ENCODE data around the gene PCDH7.

- TF ChIP-seq CTCF (IDR thresholded peaks at IDR 0.05; ENCODE audit: low read depth, low read length) (no peak), EZH2phosphoT487 (IDR thresholded peaks at IDR 0.05; ENCODE audit: low read depth) (no peak)
These were observed at the start of gene PCDH7 for GRCh38 chr4:30720021-30720660.

Measured in OCI-LY3 (cell line).